GM19035 (cell line): ENCODE results near the gene PDZD8.

Source experiments
- ATAC-seq: cut with Tn5 transposase; IDR thresholded peaks from one replicate; pipeline ENCODE4 v1.9.1; 2021; ENCODE audit not compliant: unreplicated experiment

PDZD8 gene

DNA sequence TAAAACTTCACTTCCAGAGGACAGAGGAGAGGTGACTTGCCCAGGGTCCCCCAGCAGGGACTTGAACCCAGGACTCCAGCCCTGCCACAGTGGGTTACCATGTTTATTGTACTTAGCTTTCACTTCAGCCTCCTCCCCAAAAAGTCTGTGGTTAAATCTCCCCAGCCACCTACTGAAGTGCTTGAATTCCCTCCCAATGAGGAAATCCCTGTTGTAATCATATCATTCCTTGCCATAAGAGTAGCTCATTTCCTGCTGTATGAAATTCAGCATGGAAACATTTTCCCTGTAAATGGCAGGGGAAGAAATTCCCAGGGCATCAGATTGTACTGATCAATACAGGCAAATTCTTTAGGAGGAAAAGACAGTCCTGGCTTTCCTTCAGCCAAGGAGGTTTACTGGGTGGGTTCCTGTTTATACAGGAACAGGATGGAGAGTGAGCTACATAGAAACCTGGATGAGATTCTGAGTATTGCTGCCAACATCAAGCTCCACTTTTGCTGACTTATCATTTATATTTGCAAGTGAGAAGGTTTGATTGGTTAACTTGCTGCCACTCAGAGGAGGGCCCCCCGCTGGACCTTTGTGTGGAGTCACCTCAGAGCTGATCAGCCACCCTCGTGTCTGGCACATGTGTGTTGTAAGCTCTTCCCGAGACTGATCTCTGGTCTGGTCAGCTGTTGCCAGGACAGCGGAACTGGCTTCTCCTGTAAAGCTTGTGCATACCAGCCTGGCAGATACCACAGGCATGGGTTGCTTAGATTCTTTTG, 16.4 kb upstream of the PDZD8 start:
- no peak for ATAC-seq

DNA sequence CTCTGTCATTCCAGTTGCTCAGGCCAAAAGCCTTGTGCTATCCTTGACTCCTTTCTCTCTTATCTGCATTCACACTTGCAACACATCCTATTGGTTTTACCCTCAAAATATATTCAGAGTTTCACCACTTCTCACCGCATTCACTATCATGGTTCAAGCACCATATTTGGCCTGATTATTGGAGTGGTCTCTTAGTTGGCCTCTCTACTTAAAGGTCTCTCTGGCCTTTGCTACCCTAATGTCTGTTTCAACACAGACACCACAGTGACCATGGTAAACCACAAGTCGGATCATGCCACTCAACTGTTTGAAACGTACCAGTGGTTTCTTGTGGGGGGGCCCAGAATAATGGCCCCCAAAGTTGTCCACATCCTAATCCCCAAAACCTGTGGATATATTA, 15.2 kb upstream of the PDZD8 start:
- ATAC-seq = no peak

DNA sequence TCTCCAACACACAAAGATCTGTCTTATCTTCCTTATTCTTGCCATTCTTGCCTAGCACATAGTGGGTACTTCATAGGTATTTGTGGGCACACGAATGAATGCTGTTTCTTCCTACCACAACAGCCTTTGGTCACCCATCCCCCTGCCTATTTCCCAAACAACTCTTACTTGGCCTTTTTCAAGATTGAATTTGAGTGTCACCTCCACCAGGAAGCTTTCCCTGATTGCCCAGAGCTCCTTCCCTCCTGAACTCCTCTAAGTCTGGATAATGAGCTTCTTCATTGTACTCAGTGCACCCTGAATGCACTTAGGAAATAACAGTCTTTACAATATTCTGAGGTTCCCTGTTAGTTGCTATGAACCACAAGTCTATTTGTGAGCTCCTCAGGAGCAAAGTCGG, 11.6 kb upstream of the PDZD8 start:
- ATAC-seq = no peak

GRCh38 chr10:117382861-117383260, 7.6 kb upstream of the PDZD8 start:
- ATAC-seq = no peak

GRCh38 chr10:117374506-117375359, 507 bp downstream of the PDZD8 start:
- peak; percentile 36 for ATAC-seq

DNA sequence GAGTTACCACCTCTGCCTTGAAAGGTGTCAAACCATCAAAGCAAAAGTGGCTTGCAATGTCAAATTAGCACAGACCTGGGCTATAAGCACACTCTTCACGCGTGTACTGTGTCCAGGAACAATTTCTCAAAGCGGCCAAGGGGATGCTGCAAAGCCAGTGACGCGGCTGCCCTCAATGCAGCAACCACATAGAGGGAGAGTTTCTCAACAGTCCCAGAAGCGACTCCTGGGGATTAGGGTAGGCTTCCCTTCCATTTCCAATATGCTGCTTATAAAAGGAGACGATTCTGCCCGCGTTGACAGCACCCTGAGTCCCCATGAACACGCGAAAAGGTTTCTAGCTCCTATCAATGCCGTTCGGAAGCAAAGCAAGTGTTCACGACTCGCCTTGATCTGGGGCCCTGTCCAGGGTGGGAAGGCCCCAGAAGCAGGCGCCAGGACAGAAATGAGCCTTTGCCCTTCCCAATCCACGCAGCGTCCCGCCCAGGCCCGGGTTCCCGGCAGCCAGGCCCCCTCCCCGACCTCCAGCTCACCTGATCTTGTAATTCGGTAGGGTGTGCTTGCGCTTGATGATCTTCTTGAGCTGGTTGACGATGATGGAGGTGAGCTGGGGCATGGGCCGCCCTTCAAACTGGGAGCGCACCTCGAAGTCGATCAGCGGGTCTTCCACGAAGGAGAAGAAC, 1.3 kb downstream of the PDZD8 start:
- ATAC-seq = peak; percentile 10

DNA sequence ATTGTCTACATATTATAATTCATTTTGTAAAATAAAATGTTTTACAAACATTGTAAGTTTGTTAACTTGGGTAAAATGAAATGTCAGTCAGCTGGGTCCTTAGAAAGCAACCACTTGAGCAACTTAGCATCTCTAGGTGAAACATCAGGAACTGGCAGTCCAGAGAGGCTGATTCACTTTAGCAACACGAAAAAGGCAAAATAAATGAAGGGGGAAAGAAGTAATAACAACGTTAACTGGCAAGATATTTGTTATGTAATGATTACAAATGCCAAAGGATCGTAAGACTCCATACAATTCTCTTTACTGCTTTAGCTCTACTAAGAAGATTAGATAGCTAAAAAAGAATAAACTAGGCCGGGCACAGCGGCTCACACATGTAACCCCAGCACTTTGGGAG, 5.0 kb downstream of the PDZD8 start:
- no peak for ATAC-seq

- no peak for ATAC-seq
Observed at GRCh38 chr10:117367718-117368117, 7.5 kb downstream of the PDZD8 start.

- no peak for ATAC-seq
Observed at GRCh38 chr10:117366741-117367140, 8.5 kb downstream of the PDZD8 start.

GRCh38 chr10:117365612-117366011, 9.6 kb downstream of the PDZD8 start:
- ATAC-seq = no peak

- ATAC-seq = no peak
Observed at GRCh38 chr10:117364110-117364960, 10.9 kb downstream of the PDZD8 start.

DNA sequence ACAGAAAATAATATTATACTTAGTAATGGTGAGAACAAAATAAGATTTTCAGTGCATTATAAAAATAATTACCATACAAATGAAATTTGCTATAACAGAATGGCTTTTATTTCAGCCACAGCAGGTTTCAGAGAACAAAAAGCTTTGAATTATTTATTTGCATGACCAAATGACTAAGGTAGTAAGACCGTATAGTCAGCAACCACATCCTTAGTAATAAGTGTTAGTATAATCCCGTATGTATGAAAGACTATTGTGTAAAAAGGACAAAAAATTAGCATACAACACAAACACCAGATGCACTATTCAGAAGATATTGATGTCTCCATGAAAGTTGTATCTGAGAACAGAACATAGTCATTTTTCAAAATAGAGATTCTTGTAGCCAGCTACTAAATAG, 12.2 kb downstream of the PDZD8 start:
- no peak for ATAC-seq

- no peak for ATAC-seq
Observed at GRCh38 chr10:117362313-117362712, 12.9 kb downstream of the PDZD8 start.

DNA sequence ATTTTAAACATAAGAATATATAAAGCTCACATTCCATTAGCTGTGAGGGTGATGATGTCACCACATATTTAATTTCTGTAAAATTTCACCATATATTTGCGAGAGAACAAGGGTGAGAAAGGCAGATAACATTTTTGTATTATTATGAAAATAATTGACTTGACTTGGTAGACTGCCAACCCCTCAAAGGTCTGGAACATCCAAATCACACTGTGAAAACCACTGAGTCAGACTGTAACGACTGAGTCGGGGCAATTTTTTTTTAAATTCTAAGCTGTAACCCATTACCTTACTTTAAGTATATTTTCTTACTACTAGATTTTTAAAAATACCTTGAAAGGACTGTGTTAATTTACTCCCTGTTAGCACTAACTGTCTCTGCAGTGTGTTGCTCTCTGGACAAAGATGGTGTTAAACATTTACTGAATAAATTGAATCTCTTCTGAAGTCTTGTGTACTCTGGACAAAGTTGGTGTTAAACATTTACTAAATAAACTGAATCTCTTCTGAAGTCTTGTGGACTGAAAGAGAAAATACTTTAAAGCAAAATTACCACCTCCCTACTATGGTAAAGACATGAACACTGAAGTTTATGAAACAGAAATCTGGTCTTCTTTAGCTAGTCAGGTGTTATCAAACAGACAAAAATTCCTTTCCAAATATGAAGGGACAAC, 14.1 kb downstream of the PDZD8 start:
- no peak for ATAC-seq

DNA sequence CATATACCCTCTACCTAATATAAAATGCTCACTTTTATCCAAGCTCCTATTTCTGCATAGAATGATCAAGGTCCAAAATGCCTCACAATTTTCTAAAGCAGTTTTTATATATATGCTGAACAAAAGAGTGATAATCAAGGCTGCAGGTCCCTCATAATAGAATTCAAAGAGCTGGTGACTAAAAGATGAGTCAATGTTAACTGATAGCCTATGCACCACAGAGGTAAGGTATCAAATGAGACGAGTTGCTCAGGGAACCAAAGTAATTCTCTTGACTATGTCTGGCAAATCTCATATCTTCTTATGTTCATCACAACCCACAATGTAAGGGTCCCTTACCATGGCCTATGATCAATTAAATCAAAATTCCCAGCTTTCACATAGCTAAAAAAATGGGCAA, 15.2 kb downstream of the PDZD8 start:
- ATAC-seq = no peak

DNA sequence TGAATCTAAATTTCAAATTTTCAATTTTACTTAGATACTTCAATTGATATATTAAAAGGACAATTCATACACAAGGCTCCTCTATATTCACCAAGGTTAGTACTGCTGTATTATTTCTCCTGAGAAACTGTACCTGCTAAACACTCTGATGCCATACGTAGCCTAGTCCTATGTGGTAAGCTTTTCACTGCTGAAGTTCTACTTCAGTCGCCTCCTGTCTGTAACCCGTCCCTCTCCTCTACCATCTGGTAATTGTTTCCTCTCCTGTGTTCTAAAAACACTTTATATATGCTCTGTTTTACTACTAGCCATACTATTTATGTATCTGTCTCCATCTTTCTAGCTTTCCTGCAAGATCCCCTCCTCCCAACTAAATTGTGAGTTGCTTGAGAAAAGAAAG, 20.2 kb downstream of the PDZD8 start:
- ATAC-seq = no peak

DNA sequence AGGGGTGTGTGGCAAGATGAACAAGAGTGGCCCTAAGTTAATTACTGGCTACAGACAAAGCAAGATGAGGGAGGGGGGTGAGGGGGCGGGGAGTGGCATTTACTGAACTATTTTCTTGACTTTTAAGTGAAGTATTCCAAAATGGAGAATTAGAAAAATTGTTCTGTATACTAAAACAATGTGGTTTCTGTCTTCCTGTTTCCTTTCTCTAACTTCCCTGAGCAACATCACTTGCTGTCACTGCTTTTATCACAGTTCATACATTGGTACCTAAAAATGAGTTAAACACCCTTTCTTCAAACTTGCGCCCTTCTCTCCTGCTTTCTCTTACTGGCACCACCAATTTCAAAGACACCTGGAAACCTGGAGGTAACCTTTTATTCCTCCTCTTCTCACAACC, 21.6 kb downstream of the PDZD8 start:
- no peak for ATAC-seq

DNA sequence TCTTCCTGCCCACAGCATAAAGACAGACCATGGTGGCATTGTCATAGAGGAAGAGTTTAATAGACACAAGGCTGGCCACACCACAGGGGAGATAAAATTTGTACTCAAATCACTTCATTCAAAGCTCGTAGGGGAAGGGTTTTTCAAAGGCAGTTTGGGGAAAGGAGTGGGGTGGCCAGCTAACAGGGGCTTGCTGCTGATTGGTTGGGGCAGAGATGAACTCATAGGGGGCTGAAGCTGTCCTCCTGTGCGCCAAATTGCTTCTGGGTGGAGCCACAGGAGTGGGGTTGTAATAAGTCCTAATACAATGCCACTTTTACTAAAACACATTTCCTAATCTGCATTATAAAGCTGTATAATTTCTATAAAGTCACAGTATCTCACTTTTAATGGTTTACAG, 22.5 kb downstream of the PDZD8 start:
- ATAC-seq = no peak

DNA sequence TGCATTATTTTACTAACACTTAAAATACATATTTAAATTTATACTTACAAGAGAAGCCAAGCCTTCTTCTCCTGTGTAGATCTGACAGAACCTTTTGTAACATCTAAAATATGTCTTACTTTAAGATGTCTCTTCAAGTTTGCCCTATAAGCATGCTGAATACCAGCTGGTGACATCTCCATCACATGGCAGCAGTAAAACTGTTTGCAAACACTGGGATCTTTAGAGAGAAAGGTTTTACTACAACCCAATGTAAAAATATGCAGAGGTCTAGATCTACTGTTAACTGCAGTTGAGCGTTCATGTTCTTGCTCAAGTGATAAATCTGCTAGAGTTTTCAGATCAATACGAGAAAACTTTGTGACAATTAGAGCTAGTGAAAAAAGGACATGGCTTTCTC, 23.2 kb downstream of the PDZD8 start:
- ATAC-seq = no peak

GRCh38 chr10:117351558-117351957, 23.7 kb downstream of the PDZD8 start:
- no peak for ATAC-seq
